ENCODE measurements around the gene BST1.

DNA sequence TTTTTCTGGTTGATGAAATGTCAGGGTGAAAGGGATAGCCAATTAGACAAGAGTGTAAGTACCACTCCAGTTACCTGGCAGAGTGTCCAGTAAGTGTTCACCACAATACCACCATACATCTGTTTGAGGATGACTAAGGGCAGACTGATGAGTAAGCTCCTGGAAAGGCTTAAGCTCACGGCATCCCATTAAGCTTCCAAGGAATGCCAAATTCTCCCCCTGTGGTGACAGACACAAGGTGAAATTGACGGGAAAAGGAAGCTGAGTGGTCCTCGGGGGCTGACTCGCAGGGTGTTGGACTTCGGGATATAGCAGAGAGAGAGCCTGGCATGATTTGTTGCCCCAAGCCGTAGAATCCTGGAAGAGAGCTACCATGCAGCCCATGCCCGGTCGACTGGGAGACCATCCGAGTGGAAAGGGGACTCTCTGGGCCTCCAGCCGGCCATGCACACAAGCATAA lies 7.6 kb upstream of the BST1 start:
- TF ChIP-seq POLR2AphosphoS5 (IDR thresholded peaks at IDR 0.05; ENCODE audit: low read depth), result no peak
- no peak for TF ChIP-seq EZH2 (IDR thresholded peaks at IDR 0.05; ENCODE audit: low read depth, unreplicated experiment)
- TF ChIP-seq, protein P1, sequence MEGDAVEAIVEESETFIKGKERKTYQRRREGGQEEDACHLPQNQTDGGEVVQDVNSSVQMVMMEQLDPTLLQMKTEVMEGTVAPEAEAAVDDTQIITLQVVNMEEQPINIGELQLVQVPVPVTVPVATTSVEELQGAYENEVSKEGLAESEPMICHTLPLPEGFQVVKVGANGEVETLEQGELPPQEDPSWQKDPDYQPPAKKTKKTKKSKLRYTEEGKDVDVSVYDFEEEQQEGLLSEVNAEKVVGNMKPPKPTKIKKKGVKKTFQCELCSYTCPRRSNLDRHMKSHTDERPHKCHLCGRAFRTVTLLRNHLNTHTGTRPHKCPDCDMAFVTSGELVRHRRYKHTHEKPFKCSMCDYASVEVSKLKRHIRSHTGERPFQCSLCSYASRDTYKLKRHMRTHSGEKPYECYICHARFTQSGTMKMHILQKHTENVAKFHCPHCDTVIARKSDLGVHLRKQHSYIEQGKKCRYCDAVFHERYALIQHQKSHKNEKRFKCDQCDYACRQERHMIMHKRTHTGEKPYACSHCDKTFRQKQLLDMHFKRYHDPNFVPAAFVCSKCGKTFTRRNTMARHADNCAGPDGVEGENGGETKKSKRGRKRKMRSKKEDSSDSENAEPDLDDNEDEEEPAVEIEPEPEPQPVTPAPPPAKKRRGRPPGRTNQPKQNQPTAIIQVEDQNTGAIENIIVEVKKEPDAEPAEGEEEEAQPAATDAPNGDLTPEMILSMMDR (conservative IDR thresholded peaks at IDR 0.05; ENCODE audit: low read depth in 2 of 2), result no peak
- TF ChIP-seq CREB1 (CRISPR knock-in tag; IDR thresholded peaks at IDR 0.05; ENCODE audit: low read depth), result no peak
- TF ChIP-seq, protein P2, sequence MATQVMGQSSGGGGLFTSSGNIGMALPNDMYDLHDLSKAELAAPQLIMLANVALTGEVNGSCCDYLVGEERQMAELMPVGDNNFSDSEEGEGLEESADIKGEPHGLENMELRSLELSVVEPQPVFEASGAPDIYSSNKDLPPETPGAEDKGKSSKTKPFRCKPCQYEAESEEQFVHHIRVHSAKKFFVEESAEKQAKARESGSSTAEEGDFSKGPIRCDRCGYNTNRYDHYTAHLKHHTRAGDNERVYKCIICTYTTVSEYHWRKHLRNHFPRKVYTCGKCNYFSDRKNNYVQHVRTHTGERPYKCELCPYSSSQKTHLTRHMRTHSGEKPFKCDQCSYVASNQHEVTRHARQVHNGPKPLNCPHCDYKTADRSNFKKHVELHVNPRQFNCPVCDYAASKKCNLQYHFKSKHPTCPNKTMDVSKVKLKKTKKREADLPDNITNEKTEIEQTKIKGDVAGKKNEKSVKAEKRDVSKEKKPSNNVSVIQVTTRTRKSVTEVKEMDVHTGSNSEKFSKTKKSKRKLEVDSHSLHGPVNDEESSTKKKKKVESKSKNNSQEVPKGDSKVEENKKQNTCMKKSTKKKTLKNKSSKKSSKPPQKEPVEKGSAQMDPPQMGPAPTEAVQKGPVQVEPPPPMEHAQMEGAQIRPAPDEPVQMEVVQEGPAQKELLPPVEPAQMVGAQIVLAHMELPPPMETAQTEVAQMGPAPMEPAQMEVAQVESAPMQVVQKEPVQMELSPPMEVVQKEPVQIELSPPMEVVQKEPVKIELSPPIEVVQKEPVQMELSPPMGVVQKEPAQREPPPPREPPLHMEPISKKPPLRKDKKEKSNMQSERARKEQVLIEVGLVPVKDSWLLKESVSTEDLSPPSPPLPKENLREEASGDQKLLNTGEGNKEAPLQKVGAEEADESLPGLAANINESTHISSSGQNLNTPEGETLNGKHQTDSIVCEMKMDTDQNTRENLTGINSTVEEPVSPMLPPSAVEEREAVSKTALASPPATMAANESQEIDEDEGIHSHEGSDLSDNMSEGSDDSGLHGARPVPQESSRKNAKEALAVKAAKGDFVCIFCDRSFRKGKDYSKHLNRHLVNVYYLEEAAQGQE (IDR thresholded peaks at IDR 0.05; ENCODE audit: unreplicated experiment), result no peak

All from GM23338 (cell line).